Activated naive CD8-positive, alpha-beta T cell treated with anti-CD3 and anti-CD28 coated beads, Interleukin-2, amount 50 U/mL, for 24 hours (primary cell): ENCODE results near the gene MDH1B.

ENCODE experiments used
- ATAC-seq: fragments of 150-1000 bp; cut with Tn5 transposase; one replicate; pipeline ENCODE4 v1.10.0; 2021
- DNase-seq: peaks from one replicate; pipeline ENCODE4 v3.0.0; 2021
- H3K27ac Mint-ChIP-seq: one replicate; pipeline ENCODE4 v1.8.0; 2021; ENCODE audit warnings: mild to moderate bottlenecking, mixed read lengths
- H3K27me3 Mint-ChIP-seq: one replicate; pipeline ENCODE4 v1.8.0; 2021; ENCODE audit warnings: mixed read lengths
- H3K36me3 Mint-ChIP-seq: one replicate; pipeline ENCODE4 v1.8.0; 2021; ENCODE audit warnings: low read depth, mixed read lengths
- H3K4me1 Mint-ChIP-seq: one replicate; pipeline ENCODE4 v1.8.0; 2021; ENCODE audit warnings: mixed read lengths
- H3K4me3 Mint-ChIP-seq: one replicate; pipeline ENCODE4 v1.8.0; 2021; ENCODE audit warnings: mild to moderate bottlenecking, moderate library complexity, mixed read lengths
- H3K9me3 Mint-ChIP-seq: one replicate; pipeline ENCODE4 v1.8.0; 2021; ENCODE audit warnings: mixed read lengths

MDH1B gene

DNA sequence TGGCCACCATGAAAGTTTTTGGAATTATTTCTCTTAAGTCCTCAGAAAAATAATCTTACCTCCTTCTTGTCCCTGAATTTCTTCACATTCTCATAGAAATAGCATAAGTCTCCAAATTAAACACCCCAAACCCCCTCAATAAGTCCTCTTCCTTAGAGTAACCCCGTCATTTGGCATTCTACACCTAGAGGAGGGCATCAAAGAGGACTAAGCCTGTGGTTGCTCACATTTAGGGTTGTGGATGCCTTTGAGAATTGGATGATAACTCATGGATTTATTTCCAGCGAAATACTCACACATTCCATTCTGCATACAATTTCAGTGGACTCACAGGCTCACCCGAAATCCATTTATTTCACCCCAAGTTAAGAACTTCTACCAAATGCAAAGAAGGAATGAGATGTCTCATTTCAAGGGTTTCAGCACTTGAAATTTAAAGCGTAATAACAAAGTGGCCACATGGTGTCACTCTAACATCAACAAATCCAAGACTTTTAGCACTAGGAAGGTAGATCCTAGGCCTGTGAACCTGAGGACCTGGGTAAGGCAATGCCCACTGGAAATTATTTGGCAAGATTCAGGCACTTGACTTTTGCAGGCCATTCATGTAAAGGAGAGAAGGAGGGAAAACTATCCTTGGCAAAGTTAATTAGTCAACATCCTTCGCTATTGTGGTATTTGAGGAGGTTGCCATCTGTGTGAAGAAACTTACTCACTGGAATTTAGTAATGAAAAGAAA is 71.6 kb downstream of the MDH1B start:
- Mint-ChIP-seq H3K4me3 (no peak overlapping the region), H3K4me1 (peaks cover 3% of the 10 kb centered on the region), H3K36me3 (no peaks in the 10 kb centered on the region), H3K27ac (no peak overlapping the region), H3K27me3 (peaks cover 5% of the 10 kb centered on the region), H3K9me3 (no peaks in the 10 kb centered on the region)
- peak; percentile 22 for DNase-seq
- ATAC-seq = no peak

- H3K27ac Mint-ChIP-seq = no peak overlapping the region
- H3K9me3 Mint-ChIP-seq = no peaks in the 10 kb centered on the region
- H3K4me3 Mint-ChIP-seq = no peak overlapping the region
- H3K4me1 Mint-ChIP-seq = peaks cover 3% of the 10 kb centered on the region
- DNase-seq (no peak), ATAC-seq (no peak)
- no peaks in the 10 kb centered on the region for H3K36me3 Mint-ChIP-seq
- H3K27me3 Mint-ChIP-seq = peaks cover 5% of the 10 kb centered on the region
Observed at GRCh38 chr2:206692971-206693370, 72.2 kb downstream of the MDH1B start.

DNA sequence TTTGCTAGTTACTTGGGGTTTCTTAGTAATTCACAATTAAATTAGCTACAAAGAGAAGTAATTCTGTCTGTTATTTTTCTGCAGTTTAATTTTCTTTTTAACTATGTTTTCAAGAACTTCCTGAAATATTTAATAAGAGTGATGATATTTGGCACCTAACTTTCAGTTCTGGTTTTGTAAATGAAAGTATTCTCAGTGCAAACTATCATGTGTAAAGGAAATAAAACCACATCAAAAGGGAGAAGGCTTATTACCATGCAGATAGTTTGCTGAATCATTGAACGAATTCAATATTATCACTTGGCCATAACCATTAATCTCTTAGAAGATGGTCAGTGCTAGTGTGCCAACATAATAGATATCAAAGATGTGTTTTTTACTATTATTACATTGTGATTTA is 76.1 kb downstream of the MDH1B start:
- ATAC-seq (no peak), DNase-seq (no peak)
- no peak overlapping the region for H3K27ac Mint-ChIP-seq
- no peak overlapping the region for H3K4me3 Mint-ChIP-seq
- no peaks in the 10 kb centered on the region for H3K36me3 Mint-ChIP-seq
- H3K9me3 Mint-ChIP-seq = no peaks in the 10 kb centered on the region
- peaks cover 3% of the 10 kb centered on the region for H3K4me1 Mint-ChIP-seq
- peaks cover 5% of the 10 kb centered on the region for H3K27me3 Mint-ChIP-seq

- DNase-seq = no peak
- ATAC-seq = no peak
- Mint-ChIP-seq H3K36me3 (no peaks in the 10 kb centered on the region), H3K4me1 (peaks cover 3% of the 10 kb centered on the region), H3K27ac (no peak overlapping the region), H3K4me3 (no peak overlapping the region), H3K9me3 (no peaks in the 10 kb centered on the region), H3K27me3 (peaks cover 5% of the 10 kb centered on the region)
Observed at GRCh38 chr2:206688453-206688852, 76.7 kb downstream of the MDH1B start.
